Limb (tissue), 2 donors: ENCODE measurements around the gene COL4A3.

Source experiments
- DNase-seq, 2 donors: peaks; one replicate each; pipeline ENCODE4 v3.0.0-alpha.2; 2016; ENCODE audit errors: extremely low spot score in 2 of 2

Gene COL4A3

DNA sequence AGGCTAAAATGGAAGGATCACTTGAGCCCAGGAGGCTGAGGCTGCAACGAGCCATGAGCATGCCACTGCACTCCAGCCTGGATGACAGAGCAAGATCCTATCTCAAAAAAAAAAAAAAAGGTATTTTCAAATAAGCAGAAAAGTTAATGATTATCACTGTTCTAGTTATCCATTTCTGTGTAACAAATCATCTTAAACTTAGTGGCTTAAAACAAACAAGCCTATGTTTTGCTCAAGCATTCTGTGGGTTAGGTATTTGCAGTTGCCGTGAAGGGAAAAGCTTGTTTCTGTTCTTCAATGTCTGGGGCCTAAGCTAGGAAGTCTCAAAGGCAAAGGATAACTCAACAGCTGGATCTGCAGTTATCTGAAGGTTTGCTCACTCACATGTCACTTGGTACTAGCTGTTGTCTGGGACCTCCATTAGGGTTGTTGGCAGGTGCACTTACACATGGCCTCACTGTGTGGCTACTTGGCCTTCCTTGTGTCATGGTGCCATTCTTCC is 174.7 kb downstream of the COL4A3 start:
- no peak for DNase-seq

GRCh38 chr2:227340106-227340505 is 175.7 kb downstream of the COL4A3 start:
- DNase-seq, result no peak

DNA sequence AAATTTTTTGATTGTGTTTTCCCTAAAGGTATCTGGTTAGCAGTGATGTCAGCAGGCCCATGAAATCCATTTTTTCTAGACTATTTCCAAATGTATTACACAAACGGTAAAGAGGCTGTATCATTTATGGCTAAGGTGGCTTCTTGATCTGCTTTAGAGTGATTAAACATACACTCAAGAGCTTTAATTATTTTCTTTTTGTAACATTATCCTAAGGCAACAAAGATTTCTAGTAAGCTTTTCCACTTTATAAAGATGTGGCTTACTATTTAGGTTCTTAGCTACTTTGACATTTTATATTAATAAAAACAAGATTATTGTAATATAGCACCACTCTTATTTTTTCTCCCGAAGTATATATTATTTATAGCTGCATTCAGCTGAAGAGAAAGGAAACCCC is 177.1 kb downstream of the COL4A3 start:
- DNase-seq, result no peak

DNA sequence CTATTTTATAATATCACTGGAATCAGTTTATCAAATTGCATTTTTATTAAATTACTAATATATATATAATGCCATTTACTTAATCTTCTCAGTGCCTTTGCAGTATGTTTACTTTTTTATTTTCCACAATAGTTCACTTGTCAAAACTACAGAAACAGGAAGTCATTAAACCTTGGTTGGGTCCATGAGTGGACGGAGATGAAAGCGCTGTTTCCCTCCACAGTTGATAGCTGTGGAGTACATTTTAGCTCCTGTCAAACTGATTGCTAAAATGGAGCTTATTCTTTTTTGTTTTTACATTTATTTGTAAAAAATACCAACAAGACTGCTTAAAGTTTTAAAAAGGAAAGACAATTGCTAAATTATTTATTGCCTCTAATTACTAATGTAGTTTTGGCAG is 179.8 kb downstream of the COL4A3 start:
- no peak for DNase-seq

DNA sequence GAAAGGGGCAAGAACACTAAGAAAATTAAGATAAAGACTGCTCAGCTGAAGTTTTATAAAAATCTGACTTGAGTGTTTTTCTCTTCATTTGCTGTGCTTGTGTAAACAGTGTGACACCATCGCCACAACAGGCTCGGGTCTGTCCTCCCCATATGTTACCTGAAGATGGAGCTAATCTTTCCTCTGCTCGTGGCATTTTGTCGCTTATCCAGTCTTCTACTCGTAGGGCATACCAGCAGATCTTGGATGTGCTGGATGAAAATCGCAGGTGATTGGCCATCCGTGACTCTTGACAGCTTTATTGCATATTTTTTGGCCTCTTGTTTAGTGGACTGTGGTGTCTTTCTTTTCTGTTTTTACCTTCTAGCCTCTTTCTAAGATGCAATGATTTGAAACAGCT is 182.7 kb downstream of the COL4A3 start:
- DNase-seq, result no peak

DNA sequence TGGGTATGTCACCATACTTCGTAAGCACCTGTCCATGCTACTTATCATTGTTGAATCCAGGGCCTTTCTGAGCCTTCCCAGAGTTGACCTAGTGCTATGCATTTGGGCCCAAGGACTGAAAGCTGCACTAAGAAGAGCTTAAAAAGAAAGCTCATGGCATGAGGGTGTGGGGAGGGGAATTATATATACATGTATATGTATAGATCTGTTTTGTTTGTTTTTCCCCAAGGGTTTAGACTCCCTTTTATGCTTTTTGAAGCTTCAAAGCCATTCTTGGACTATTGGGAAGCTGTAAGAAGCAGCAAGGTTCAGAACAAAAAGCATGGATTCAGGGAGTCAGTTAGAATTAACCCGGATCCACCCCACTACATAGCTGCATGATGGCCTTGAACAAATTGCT is 183.9 kb downstream of the COL4A3 start:
- DNase-seq, result no peak

- no peak for DNase-seq
Measured at GRCh38 chr2:227349989-227350612, 185.7 kb downstream of the COL4A3 start.

DNA sequence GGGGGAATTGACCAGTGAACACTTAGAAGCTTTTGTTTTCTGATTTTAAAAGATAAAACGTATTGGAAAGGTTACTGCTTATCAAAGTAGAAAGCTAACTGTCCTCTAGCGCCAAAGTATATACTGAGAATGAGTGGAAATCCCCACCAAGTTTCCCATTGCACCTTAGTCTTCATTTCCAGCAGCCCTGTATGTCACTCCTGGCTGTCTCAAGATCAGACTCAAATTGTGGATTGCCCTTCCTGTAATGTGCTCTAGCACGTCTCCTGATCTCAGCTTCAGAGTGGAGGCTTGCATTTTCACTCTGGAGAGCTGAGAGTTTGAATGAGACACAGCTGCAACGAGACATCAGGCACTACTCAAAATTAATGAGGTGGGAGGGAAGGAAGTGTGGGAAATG is 187.2 kb downstream of the COL4A3 start:
- DNase-seq, result no peak

- DNase-seq, result no peak
Measured at GRCh38 chr2:227360351-227360750, 195.9 kb downstream of the COL4A3 start.

GRCh38 chr2:227363756-227364155 is 199.3 kb downstream of the COL4A3 start:
- DNase-seq, result no peak
